Panc1 (cell line): ENCODE results near the gene SERPINB10. TPM values are rescaled to one million over a fixed set of nuclear protein-coding genes. Genes with fewer than 3 reads are reported as not detected.

Source experiments
- ATAC-seq: fragments of 200-7000 bp; cut with Tn5 transposase; 2 replicates; pipeline ENCODE4 v1.9.1; 2020; ENCODE audit warnings: mild to moderate bottlenecking, moderate library complexity
- BruUV-seq: library from RNA; stranded (reverse); fragments of 400-500 nt; replicated peaks from 2 replicates; lab custom pipeline; 2021; lab: Mats Ljungman, UMichigan
- CTCF ChIA-PET: fragments of 300-600 bp; sonication (Branson Sonifier 250); formaldehyde crosslinking; loops from one replicate; lab custom pipeline; 2022; ENCODE audit warnings: antibody characterized with exemption; lab: Charles Lee
- POLR2A ChIA-PET: fragments of 300-600 bp; sonication (Branson Sonifier 250); formaldehyde crosslinking; loops from one replicate; lab custom pipeline; 2022; ENCODE audit warnings: antibody characterized with exemption; lab: Charles Lee
- DNase-seq: peaks from one replicate; pipeline ENCODE4 v3.0.0-alpha.2; 2010; ENCODE audit warnings: low read depth, low spot score
- H3K27ac ChIP-seq: 2 replicates; pipeline ENCODE4 v1.5.1; 2011; ENCODE audit warnings: mild to moderate bottlenecking, low read length, inconsistent platforms
- H3K27me3 ChIP-seq: fragments of 200-500 bp; sonication (Bioruptor generic); 2 replicates; pipeline ENCODE4 v1.6.0; 2014; ENCODE audit warnings: low read length, inconsistent platforms; ENCODE audit not compliant: control insufficient read depth, insufficient read depth
- H3K36me3 ChIP-seq: fragments of 200-500 bp; sonication (Bioruptor generic); 2 replicates; pipeline ENCODE4 v1.5.1; 2014; ENCODE audit warnings: inconsistent platforms, mild to moderate bottlenecking, low read length, moderate library complexity; ENCODE audit not compliant: control insufficient read depth, insufficient read depth
- H3K4me1 ChIP-seq: 2 replicates; pipeline ENCODE4 v1.5.1; 2011; ENCODE audit warnings: inconsistent platforms, mild to moderate bottlenecking, low read length, moderate library complexity; ENCODE audit not compliant: control insufficient read depth, insufficient read depth
- H3K4me3 ChIP-seq, 2 experiments: 2 replicates each; pipeline ENCODE4 v1.5.1; 2011 to 2012; ENCODE audit warnings: low read depth in 2 of 2, low read length in 2 of 2, mild to moderate bottlenecking in 2 of 2, inconsistent platforms in 1 of 2, moderate library complexity in 1 of 2
- H3K9me3 ChIP-seq: fragments of 200-500 bp; sonication (Bioruptor generic); 2 replicates; pipeline ENCODE4 v1.5.1; 2014; ENCODE audit warnings: low read depth, mild to moderate bottlenecking, inconsistent platforms, low read length, moderate library complexity; ENCODE audit not compliant: control insufficient read depth, insufficient read depth
- CTCF ChIP-seq: fragments of 450-650 bp; IDR thresholded peaks from 2 replicates; pipeline ENCODE4 v1.5.1; 2017; ENCODE audit warnings: mild to moderate bottlenecking
- POLR2AphosphoS5 ChIP-seq: IDR thresholded peaks from 2 replicates; pipeline ENCODE4 v1.6.1; 2012; ENCODE audit warnings: mild to moderate bottlenecking, low read depth, low read length, moderate library complexity
- REST ChIP-seq, 2 experiments: IDR thresholded peaks; 2 replicates each; pipeline ENCODE4 v1.6.1; 2011 to 2012; ENCODE audit warnings: low read depth in 2 of 2, control low read depth in 1 of 2, low read length in 1 of 2, mild to moderate bottlenecking in 1 of 2, moderate library complexity in 1 of 2; ENCODE audit not compliant: insufficient read depth in 1 of 2
- SIN3A ChIP-seq: IDR thresholded peaks from 2 replicates; pipeline ENCODE4 v1.6.1; 2012; ENCODE audit warnings: low read depth, mild to moderate bottlenecking, low read length, moderate library complexity, borderline replicate concordance; ENCODE audit not compliant: insufficient read depth
- TCF7L2 ChIP-seq: IDR thresholded peaks from 2 replicates; pipeline ENCODE4 v1.6.1; 2011; ENCODE audit warnings: mild to moderate bottlenecking, low read depth, low read length, inconsistent platforms
- in situ Hi-C: cut with HindIII; loops from 2 replicates; pipeline ENCODE4 v1.10.0; 2016; ENCODE audit warnings: low sequenced_read_pairs, low pct_unique_long_range_greater_than_20kb
- intact Hi-C: fragments of 100-400 bp; cut with micrococcal nuclease; formaldehyde crosslinking; loops from one replicate; pipeline ENCODE4 v1.10.0; 2022; ENCODE audit not compliant: unreplicated experiment
- total RNA-seq: library from RNA; stranded (reverse); gene quantifications from one replicate; pipeline ENCODE4 v1.2.1, GENCODE V29; 2021; ENCODE audit not compliant: unreplicated experiment

Gene SERPINB10
- total RNA-seq, 1 experiment from 2014 or later = not detected

GRCh38 chr18:63960891-63961290 is 53.1 kb downstream of the SERPINB10 start:
- Histone ChIP-seq H3K4me1 (no peaks in the 10 kb centered on the region), H3K27ac (no peak overlapping the region), H3K9me3 (no peaks in the 10 kb centered on the region), H3K4me3 (no peak overlapping the region), H3K36me3 (no peaks in the 10 kb centered on the region), H3K27me3 (no peaks in the 10 kb centered on the region)
- in situ Hi-C loops = no loop called here
- CTCF ChIA-PET = no interaction called here
- intact Hi-C loops = no loop called here
- no TSS peak for BruUV-seq
- DNase-seq (no peak), ATAC-seq (no peak)
- TF ChIP-seq POLR2AphosphoS5 = no peak
- no peak for TF ChIP-seq TCF7L2
- no peak for TF ChIP-seq CTCF
- no peak for TF ChIP-seq SIN3A
- no peak for TF ChIP-seq REST (IDR thresholded peaks at IDR 0.05; ENCODE audit: insufficient read depth in 1 of 2, low read depth in 2 of 2, low read length in 1 of 2)
- POLR2A ChIA-PET = no interaction called here

- Histone ChIP-seq H3K27ac (no peak overlapping the region), H3K4me3 (no peak overlapping the region), H3K36me3 (no peaks in the 10 kb centered on the region), H3K9me3 (no peaks in the 10 kb centered on the region), H3K4me1 (no peaks in the 10 kb centered on the region), H3K27me3 (no peaks in the 10 kb centered on the region)
- ATAC-seq = no peak
- intact Hi-C loops (no loop called here), in situ Hi-C loops (no loop called here)
- TF ChIP-seq REST (IDR thresholded peaks at IDR 0.05; ENCODE audit: insufficient read depth in 1 of 2, low read depth in 2 of 2, low read length in 1 of 2) (no peak), TCF7L2 (no peak), CTCF (no peak), POLR2AphosphoS5 (no peak), SIN3A (no peak)
- BruUV-seq = no TSS peak
- no peak for DNase-seq
- ChIA-PET POLR2A (no interaction called here), CTCF (no interaction called here)
These were observed 53.8 kb downstream of the SERPINB10 start for GRCh38 chr18:63961435-63961980.
